CD4-positive, alpha-beta T cell (primary cell): ENCODE data around the gene TMF1. TPM values are rescaled to one million over a fixed set of nuclear protein-coding genes. Genes with fewer than 3 reads are reported as not detected.
A peak's percentile ranks its signal among the peaks of the same experiment; 100 is the strongest.

Source experiments
- ATAC-seq: fragments of 200-7000 bp; cut with Tn5 transposase; one replicate; pipeline ENCODE4 v1.10.0; 2022; ENCODE audit warnings: mild to moderate bottlenecking; ENCODE audit not compliant: poor library complexity
- CTCF ChIA-PET: fragments of 350-600 bp; sonication (Branson Sonifier 250); formaldehyde crosslinking; loops from one replicate; lab custom pipeline; 2021; ENCODE audit warnings: antibody characterized with exemption, inconsistent platforms; lab: Charles Lee
- POLR2A ChIA-PET: fragments of 350-600 bp; sonication (Branson Sonifier 250); formaldehyde crosslinking; loops from one replicate; lab custom pipeline; 2021; ENCODE audit warnings: antibody characterized with exemption, inconsistent platforms; lab: Charles Lee
- DNase-seq, 14 experiments: peaks; one replicate each; pipeline ENCODE4 v3.0.0-alpha.2; 2013 to 2020; ENCODE audit warnings: mixed read lengths in 2 of 14
- H3K27ac ChIP-seq, 2 donors: one replicate each; pipeline versions ENCODE4 v1.5.1 to v1.7.0; 2013; ENCODE audit warnings: low read length in 2 of 2, low read depth in 1 of 2, mild to moderate bottlenecking in 1 of 2
- H3K27me3 ChIP-seq, 2 experiments: 1 replicate in 1 of 2; 2 replicates in 1 of 2; pipeline versions ENCODE4 v1.6.1 to v1.7.0; 2013; ENCODE audit warnings: low read length in 2 of 2, control low read depth in 1 of 2, mild to moderate bottlenecking in 1 of 2, moderate library complexity in 1 of 2; ENCODE audit not compliant: insufficient read depth in 2 of 2, control insufficient read depth in 1 of 2
- H3K36me3 ChIP-seq: one replicate; pipeline ENCODE4 v1.6.1; 2013; ENCODE audit warnings: low read length, control low read depth; ENCODE audit not compliant: insufficient read depth
- H3K4me1 ChIP-seq: one replicate; pipeline ENCODE4 v1.6.1; 2013; ENCODE audit warnings: low read length, control low read depth; ENCODE audit not compliant: insufficient read depth
- H3K4me3 ChIP-seq: one replicate; pipeline ENCODE4 v1.5.1; 2013; ENCODE audit warnings: mild to moderate bottlenecking, low read length, moderate library complexity
- H3K9me3 ChIP-seq, 2 experiments: 1 replicate in 1 of 2; 2 replicates in 1 of 2; pipeline versions ENCODE4 v1.6.1 to v1.7.0; 2013; ENCODE audit warnings: low read length in 2 of 2, mild to moderate bottlenecking in 2 of 2, control low read depth in 1 of 2, moderate library complexity in 1 of 2; ENCODE audit not compliant: control insufficient read depth in 1 of 2, insufficient read depth in 1 of 2
- H3K27ac Mint-ChIP-seq: one replicate; pipeline ENCODE4 v1.8.0; 2020; ENCODE audit warnings: mixed read lengths
- H3K27me3 Mint-ChIP-seq: one replicate; pipeline ENCODE4 v1.8.0; 2021; ENCODE audit warnings: mixed read lengths
- H3K36me3 Mint-ChIP-seq: one replicate; pipeline ENCODE4 v1.8.0; 2021; ENCODE audit warnings: low read depth, mixed read lengths
- H3K4me1 Mint-ChIP-seq: one replicate; pipeline ENCODE4 v1.8.0; 2021; ENCODE audit warnings: low read depth, mixed read lengths
- H3K4me3 Mint-ChIP-seq: one replicate; pipeline ENCODE4 v1.8.0; 2020; ENCODE audit warnings: mild to moderate bottlenecking, mixed read lengths
- H3K9me3 Mint-ChIP-seq: one replicate; pipeline ENCODE4 v1.8.0; 2020; ENCODE audit warnings: mixed read lengths
- CTCF ChIP-seq: fragments of 200-600 bp; IDR thresholded peaks from one replicate; pipeline ENCODE4 v1.8.0; 2022; ENCODE audit warnings: antibody characterized with exemption, mild to moderate bottlenecking
- intact Hi-C, 2 experiments: fragments of 100-400 bp; cut with DNase I in 1 of 2; cut with micrococcal nuclease in 1 of 2; formaldehyde crosslinking; loops; one replicate each; pipeline versions ENCODE4 v1.15.1 to v1.9.0; 2023 to 2025; cut with DNase I, micrococcal nuclease
- total RNA-seq, 174 experiments: library from RNA in 2 of 174; stranded (reverse) in 2 of 174; gene quantifications; one replicate each; pipeline ENCODE4 v1.2.3 and lab custom pipeline; 2021 to 2026

Gene TMF1
- total RNA-seq, 2 experiments from 2014 or later, result 89.0 to 101 TPM

- POLR2A ChIA-PET, result interaction anchor here (1.2 kb wide), 1 partner anchor 21 kb away, joined by 6 read pairs; the partner anchor contains the start of gene TMF1
- intact Hi-C loops, result no loop called here
- Histone ChIP-seq H3K27me3 (no peaks in the 10 kb centered on the region), H3K9me3 (no peaks in the 10 kb centered on the region), H3K4me1 (no peaks in the 10 kb centered on the region), H3K36me3 (peaks cover 83% of the 10 kb centered on the region), H3K4me3 (no peak overlapping the region), H3K27ac (no peak overlapping the region)
- Mint-ChIP-seq H3K4me1 (no peaks in the 10 kb centered on the region), H3K9me3 (no peaks in the 10 kb centered on the region), H3K27ac (no peak overlapping the region), H3K36me3 (peaks cover 88% of the 10 kb centered on the region), H3K4me3 (no peak overlapping the region), H3K27me3 (no peaks in the 10 kb centered on the region)
- DNase-seq, result no peak
- TF ChIP-seq CTCF, result no peak
- no peak for ATAC-seq
- CTCF ChIA-PET, result interaction anchor here (0.7 to 1.6 kb wide), 4 partner anchors 11 to 278 kb away, joined by 3 to 6 read pairs (median 4); no protein-coding TSS in a partner anchor
These were observed 20.5 kb downstream of the TMF1 start for GRCh38 chr3:69031635-69032034.

- intact Hi-C loops, result no loop called here
- H3K27me3 ChIP-seq, result no peaks in the 10 kb centered on the region
- no peak for DNase-seq
- H3K27ac Mint-ChIP-seq, result no peak overlapping the region
- H3K27ac ChIP-seq, result no peak overlapping the region
- ChIA-PET CTCF (interaction anchor here (1.6 kb wide), 1 partner anchor 10 kb away, joined by 6 read pairs; no protein-coding TSS in a partner anchor), POLR2A (interaction anchor here (1.5 to 1.7 kb wide), 2 partner anchors 10 to 31 kb away, joined by 3 to 4 read pairs; partner anchors contain the start of gene TMF1)
- no peak for ATAC-seq
- no peak for TF ChIP-seq CTCF
- H3K9me3 Mint-ChIP-seq, result no peaks in the 10 kb centered on the region
- no peaks in the 10 kb centered on the region for H3K27me3 Mint-ChIP-seq
- H3K36me3 ChIP-seq, result peaks cover 23% of the 10 kb centered on the region
- H3K4me1 ChIP-seq, result no peaks in the 10 kb centered on the region
- H3K4me3 Mint-ChIP-seq, result no peak overlapping the region
- no peak overlapping the region for H3K4me3 ChIP-seq
- H3K4me1 Mint-ChIP-seq, result no peaks in the 10 kb centered on the region
- no peaks in the 10 kb centered on the region for H3K9me3 ChIP-seq
- peaks cover 37% of the 10 kb centered on the region for H3K36me3 Mint-ChIP-seq
These were observed 31.3 kb downstream of the TMF1 start for GRCh38 chr3:69020857-69021256.

- Mint-ChIP-seq H3K4me3 (no peak overlapping the region), H3K36me3 (peaks cover 33% of the 10 kb centered on the region), H3K27me3 (no peaks in the 10 kb centered on the region), H3K4me1 (no peaks in the 10 kb centered on the region), H3K9me3 (no peaks in the 10 kb centered on the region), H3K27ac (no peak overlapping the region)
- ChIA-PET POLR2A (interaction anchor here (1.5 to 1.7 kb wide), 2 partner anchors 10 to 32 kb away, joined by 3 to 4 read pairs; partner anchors contain the start of gene TMF1), CTCF (interaction anchor here (1.6 kb wide), 1 partner anchor 10 kb away, joined by 6 read pairs; no protein-coding TSS in a partner anchor)
- Histone ChIP-seq H3K36me3 (peaks cover 19% of the 10 kb centered on the region), H3K4me3 (no peak overlapping the region), H3K27ac (no peak overlapping the region), H3K27me3 (no peaks in the 10 kb centered on the region), H3K4me1 (no peaks in the 10 kb centered on the region), H3K9me3 (no peaks in the 10 kb centered on the region)
- intact Hi-C loops, result no loop called here
- TF ChIP-seq CTCF, result peak; percentile 44
- DNase-seq (peak in 1 of 14 experiments; percentile 3), ATAC-seq (no peak)
These were observed 31.7 kb downstream of the TMF1 start for GRCh38 chr3:69020424-69020823.
